Tibial nerve (tissue), 4 donors: Measurements from ENCODE around the gene ADGRG3. TPM values are rescaled to one million over a fixed set of nuclear protein-coding genes. Genes with fewer than 3 reads are reported as not detected.

ENCODE experiments used
- DNase-seq, 2 donors: peaks; one replicate each; pipeline ENCODE4 v3.0.0-alpha.2; 2019; ENCODE audit warnings: low spot score in 2 of 2
- H3K27ac ChIP-seq, 4 donors: fragments of 200-600 bp; sonication (generic) in 3 of 4; one replicate each; pipeline ENCODE4 v1.5.1; 2017 to 2019; ENCODE audit warnings: mild to moderate bottlenecking in 1 of 4
- H3K27me3 ChIP-seq, 2 donors: fragments of 200-600 bp; sonication (generic) in 1 of 2; one replicate each; pipeline versions ENCODE4 v1.5.1 to v1.6.0; 2017 to 2019
- H3K36me3 ChIP-seq, 3 donors: fragments of 200-600 bp; sonication (generic); one replicate each; pipeline ENCODE4 v1.5.1; 2018 to 2019
- H3K4me1 ChIP-seq, 4 donors: fragments of 200-600 bp; sonication (generic) in 3 of 4; one replicate each; pipeline ENCODE4 v1.5.1; 2017 to 2019
- H3K4me3 ChIP-seq, 4 donors: fragments of 200-600 bp; sonication (generic) in 3 of 4; one replicate each; pipeline ENCODE4 v1.5.1; 2017 to 2019; ENCODE audit warnings: mild to moderate bottlenecking in 1 of 4, moderate library complexity in 1 of 4
- H3K9me3 ChIP-seq, 4 donors: fragments of 200-600 bp; sonication (generic) in 3 of 4; one replicate each; pipeline ENCODE4 v1.5.1; 2017 to 2019
- EP300 ChIP-seq, 2 donors: sonication (generic); formaldehyde crosslinking; IDR thresholded peaks; one replicate each; pipeline ENCODE4 v1.6.1; 2017; ENCODE audit warnings: antibody characterized with exemption in 2 of 2, mild to moderate bottlenecking in 1 of 2
- POLR2A ChIP-seq, 2 donors: fragments of 450-650 bp; IDR thresholded peaks; one replicate each; pipeline ENCODE4 v1.6.1; 2017; ENCODE audit warnings: antibody characterized with exemption in 2 of 2, mild to moderate bottlenecking in 2 of 2, moderate library complexity in 2 of 2
- WGBS, 2 donors: methylation state at CpG; one replicate each; pipeline ENCODE4 v1.1.5; 2018; 5-methylcytosine and 5-hydroxymethylcytosine counted together
- total RNA-seq, 4 donors: library from RNA; depleted of rRNA; stranded (reverse); fragments of >200 nt; gene quantifications; one replicate each; pipeline ENCODE4 v1.1.0, GENCODE V29; 2016
- TF ChIP-seq, protein P1 (sequence below), 5 experiments: fragments of 200-600 bp in 3 of 5; fragments of 450-650 bp in 2 of 5; sonication (generic) in 3 of 5; IDR thresholded peaks; one replicate each; pipeline ENCODE4 v1.5.1; 2016 to 2019; ENCODE audit warnings: antibody characterized with exemption in 5 of 5, mild to moderate bottlenecking in 3 of 5, moderate library complexity in 2 of 5

ADGRG3 gene
- total RNA-seq, 4 donors from 2014 or later = 0.21 to 1.8 (median 0.90) TPM; not detected in 1

DNA sequence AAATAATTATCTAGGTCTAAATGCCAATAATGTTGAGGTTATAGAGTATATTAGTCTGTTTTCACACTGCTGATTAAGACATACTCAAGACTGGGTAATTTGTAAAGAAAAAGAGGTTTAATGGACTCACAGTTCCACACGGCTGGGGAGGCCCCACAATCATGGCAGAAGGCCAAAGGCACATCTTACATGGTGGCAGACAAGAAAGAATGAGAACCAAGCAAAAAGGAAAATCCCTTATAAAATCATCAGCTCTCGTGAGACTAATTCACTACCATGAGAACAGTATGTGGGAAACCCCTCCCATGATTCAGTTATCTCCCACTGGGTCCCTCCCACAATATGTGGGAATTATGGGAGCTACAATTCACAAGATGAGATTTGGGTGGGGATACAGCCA lies 64.6 kb downstream of the ADGRG3 start:
- Histone ChIP-seq H3K27ac (peak overlapping the region in 1 of 4 donors; percentile 25), H3K4me3 (no peak overlapping the region), H3K36me3 (no peaks in the 10 kb centered on the region), H3K27me3 (no peaks in the 10 kb centered on the region), H3K9me3 (no peaks in the 10 kb centered on the region), H3K4me1 (peaks cover 0 to 24% (median 16%) of the 10 kb centered on the region in 4 donors)
- DNase-seq = no peak
- WGBS, 2 donors = 52 to 61% methylated on average over 2 of the region's 2 CpGs
- TF ChIP-seq EP300 (IDR thresholded peaks at IDR 0.05) (no peak), POLR2A (IDR thresholded peaks at IDR 0.05) (no peak)
- TF ChIP-seq, protein P1, sequence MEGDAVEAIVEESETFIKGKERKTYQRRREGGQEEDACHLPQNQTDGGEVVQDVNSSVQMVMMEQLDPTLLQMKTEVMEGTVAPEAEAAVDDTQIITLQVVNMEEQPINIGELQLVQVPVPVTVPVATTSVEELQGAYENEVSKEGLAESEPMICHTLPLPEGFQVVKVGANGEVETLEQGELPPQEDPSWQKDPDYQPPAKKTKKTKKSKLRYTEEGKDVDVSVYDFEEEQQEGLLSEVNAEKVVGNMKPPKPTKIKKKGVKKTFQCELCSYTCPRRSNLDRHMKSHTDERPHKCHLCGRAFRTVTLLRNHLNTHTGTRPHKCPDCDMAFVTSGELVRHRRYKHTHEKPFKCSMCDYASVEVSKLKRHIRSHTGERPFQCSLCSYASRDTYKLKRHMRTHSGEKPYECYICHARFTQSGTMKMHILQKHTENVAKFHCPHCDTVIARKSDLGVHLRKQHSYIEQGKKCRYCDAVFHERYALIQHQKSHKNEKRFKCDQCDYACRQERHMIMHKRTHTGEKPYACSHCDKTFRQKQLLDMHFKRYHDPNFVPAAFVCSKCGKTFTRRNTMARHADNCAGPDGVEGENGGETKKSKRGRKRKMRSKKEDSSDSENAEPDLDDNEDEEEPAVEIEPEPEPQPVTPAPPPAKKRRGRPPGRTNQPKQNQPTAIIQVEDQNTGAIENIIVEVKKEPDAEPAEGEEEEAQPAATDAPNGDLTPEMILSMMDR (IDR thresholded peaks at IDR 0.05) = no peak

DNA sequence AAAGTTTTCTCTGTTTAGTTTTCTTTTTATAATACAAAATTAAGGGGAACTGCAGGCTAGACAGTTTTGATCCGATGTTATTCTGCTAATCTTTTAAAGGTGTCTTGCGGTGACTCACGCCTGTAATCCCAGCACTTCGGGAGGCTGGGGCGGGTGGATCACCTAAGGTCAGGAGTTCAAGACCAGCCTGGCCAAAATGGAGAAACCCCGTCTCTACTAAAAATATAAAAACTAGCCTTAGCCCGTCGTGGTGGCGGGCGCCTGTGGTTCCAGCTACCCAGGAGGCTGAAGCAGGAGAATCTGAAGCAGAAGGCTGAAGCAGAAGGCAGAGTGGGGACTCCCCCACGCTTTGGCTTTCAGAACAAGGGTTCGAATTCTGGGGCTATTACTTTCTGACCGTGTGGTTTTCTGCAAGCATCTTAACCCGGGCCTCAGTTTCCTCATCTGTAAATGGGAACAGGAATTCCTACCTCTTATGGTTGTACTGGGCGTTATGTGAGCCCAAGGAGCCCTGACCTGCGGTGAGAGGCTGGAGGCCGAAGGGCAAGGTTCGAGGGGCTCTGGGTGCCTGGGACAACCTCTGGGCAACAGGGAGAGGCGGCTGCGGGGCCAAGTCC lies 66.3 kb downstream of the ADGRG3 start:
- TF ChIP-seq, protein P1 (IDR thresholded peaks at IDR 0.05) = no peak
- no peak for TF ChIP-seq EP300 (IDR thresholded peaks at IDR 0.05)
- TF ChIP-seq POLR2A (IDR thresholded peaks at IDR 0.05) = no peak
- 56 to 72% methylated on average over 15 to 20 of the region's 20 CpGs for WGBS, 2 donors

DNA sequence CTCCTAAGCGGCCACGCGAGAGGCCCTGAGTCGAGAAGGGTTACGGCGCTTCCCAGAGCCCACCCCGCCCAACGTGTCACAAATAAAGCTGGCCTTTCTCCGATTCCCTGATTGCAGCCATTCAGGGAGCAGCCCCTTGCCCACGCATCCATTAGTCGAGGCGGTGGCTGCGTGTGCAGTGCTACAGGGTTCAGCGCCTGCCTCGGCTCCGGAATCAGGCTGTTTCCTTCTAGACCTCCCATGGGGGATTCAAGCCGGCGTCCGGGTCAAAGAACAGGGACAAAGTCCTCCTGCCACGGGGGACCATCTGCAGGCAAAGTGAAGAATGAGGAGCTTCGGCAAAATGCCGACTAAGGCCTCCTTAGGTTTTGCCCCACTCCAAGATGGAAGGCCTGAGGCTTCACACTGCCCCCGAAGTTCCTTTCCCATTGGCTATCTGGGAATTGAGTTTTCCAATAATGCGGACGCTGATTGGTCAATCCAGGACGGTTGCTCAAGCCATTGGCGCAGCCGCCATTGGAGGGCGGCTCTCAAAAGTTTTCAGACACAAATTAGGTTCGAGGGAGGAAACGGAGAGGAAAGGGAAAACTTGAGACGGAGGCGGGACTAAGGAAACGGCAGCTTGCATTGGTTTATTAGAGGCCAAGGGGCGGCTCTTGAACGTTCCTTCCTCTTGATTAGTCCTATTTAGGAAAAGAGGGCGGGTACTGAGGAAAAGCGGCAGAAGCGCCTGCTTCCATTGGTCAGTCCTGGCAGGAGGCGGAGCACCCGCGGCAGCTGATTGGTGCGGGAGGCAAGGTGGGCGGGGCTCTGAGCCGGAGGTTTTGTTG lies 67.0 kb downstream of the ADGRG3 start:
- no peaks in the 10 kb centered on the region for H3K9me3 ChIP-seq
- H3K36me3 ChIP-seq = peaks cover 0 to 6% (median 0%) of the 10 kb centered on the region in 3 donors
- WGBS, 2 donors = 1% methylated on average over 27 to 45 of the region's 45 CpGs
- H3K4me3 ChIP-seq = peak overlapping the region; percentile 74 to 87 (median 84)
- H3K27ac ChIP-seq = peak overlapping the region; percentile 22 to 90 (median 88)
- peaks cover 0 to 28% (median 16%) of the 10 kb centered on the region in 4 donors for H3K4me1 ChIP-seq
- H3K27me3 ChIP-seq = no peaks in the 10 kb centered on the region
- DNase-seq = peak; percentile 97 to 98
- peak in 1 of 2 donors; percentile 75 for TF ChIP-seq EP300 (IDR thresholded peaks at IDR 0.05)
- peak; percentile 53 to 68 for TF ChIP-seq POLR2A (IDR thresholded peaks at IDR 0.05)
- TF ChIP-seq, protein P1 (IDR thresholded peaks at IDR 0.05) = peak in 2 of 5 experiments; percentile 46 to 68

More for the DNA sequence above, 66.3 kb downstream of the ADGRG3 start:
- Histone ChIP-seq H3K27ac (peak overlapping the region; percentile 22 to 90 (median 88)), H3K4me3 (peak overlapping the region; percentile 74 to 87 (median 84)), H3K36me3 (peaks cover 0 to 4% (median 0%) of the 10 kb centered on the region in 3 donors), H3K9me3 (no peaks in the 10 kb centered on the region), H3K27me3 (no peaks in the 10 kb centered on the region), H3K4me1 (peaks cover 0 to 28% (median 16%) of the 10 kb centered on the region in 4 donors)
- no peak for DNase-seq

DNA sequence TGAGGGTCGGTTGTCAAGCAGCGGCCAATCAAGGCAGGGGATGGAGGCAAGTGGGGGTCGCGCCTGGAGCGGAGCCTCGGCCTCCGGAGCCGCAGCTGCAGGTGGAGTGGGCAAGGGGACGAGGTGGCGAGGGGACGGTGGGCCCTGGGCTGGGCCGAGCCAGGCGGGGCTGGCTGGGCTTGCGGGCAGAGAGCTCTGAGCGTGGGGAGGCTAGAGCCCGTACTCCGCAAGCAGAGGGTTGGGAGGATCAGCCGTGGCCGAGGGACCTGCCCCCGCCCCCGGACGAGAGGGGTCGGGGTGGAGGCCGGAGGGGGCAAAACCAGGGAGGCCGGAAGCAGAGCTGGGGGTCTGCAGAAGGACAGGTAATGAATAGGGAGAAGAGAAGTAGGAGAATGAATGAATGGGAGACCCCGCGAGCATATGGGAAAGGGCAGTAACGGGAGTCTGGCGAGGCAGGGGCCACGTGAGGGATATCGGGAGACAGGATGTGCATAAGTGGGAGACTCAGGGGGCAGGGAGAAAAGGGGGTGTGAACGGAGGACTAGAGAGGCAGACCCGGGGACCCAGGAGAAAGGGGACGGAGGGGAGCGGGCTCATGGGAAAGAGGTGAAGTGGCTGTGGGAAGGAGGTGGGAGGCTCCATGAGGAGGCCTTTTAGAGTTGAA lies 67.8 kb downstream of the ADGRG3 start, which contains the start of gene KATNB1:
Gene KATNB1 (plus strand): TSS at position 16 of the 664 bp plus-strand sequence. CDS start 1,474 bp downstream, outside the sequence.
- peak in 1 of 2 donors; percentile 21 for TF ChIP-seq POLR2A (IDR thresholded peaks at IDR 0.05)
- TF ChIP-seq, protein P1 (IDR thresholded peaks at IDR 0.05) = no peak

More for the DNA sequence above, 67.8 kb downstream of the ADGRG3 start, which contains the start of gene KATNB1:
- 1% methylated on average over 35 of the region's 35 CpGs for WGBS, 2 donors
- H3K27me3 ChIP-seq = no peaks in the 10 kb centered on the region
- peaks cover 0 to 28% (median 16%) of the 10 kb centered on the region in 4 donors for H3K4me1 ChIP-seq
- H3K36me3 ChIP-seq = peaks cover 0 to 9% (median 0%) of the 10 kb centered on the region in 3 donors
- H3K4me3 ChIP-seq = peak within 1 kb of the TSS; percentile 74 to 87 (median 84)
- no peaks in the 10 kb centered on the region for H3K9me3 ChIP-seq
- H3K27ac ChIP-seq = peak within 1 kb of the TSS; percentile 22 to 90 (median 88)
- no peak for DNase-seq
